GM19025 (cell line): ENCODE measurements around the gene FZD10.

ENCODE experiments used
- ATAC-seq: cut with Tn5 transposase; IDR thresholded peaks from one replicate; pipeline ENCODE4 v1.9.1; 2021; ENCODE audit warnings: mild to moderate bottlenecking, low read depth, moderate library complexity; ENCODE audit not compliant: unreplicated experiment

The FZD10 gene

DNA sequence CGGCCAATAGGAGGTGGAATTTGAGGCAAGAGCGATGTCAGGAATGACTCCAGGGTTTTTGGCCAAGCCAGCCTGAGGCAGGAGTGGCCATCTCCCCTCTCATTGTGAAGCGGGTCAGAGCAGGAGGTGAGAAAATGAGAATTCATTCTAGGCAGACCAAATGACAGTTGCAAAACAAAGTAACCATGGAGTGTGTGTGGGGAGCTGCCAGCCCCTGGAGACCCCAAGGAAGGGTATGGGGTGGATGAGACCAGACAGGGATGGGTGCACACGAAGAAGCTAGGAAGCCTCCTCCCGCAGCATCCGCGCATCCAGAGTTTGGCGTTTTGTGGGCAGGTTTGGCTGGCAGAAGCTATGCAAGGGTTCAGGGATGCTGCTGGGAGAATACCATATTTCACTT, 38.8 kb downstream of the FZD10 start:
- ATAC-seq: no peak

DNA sequence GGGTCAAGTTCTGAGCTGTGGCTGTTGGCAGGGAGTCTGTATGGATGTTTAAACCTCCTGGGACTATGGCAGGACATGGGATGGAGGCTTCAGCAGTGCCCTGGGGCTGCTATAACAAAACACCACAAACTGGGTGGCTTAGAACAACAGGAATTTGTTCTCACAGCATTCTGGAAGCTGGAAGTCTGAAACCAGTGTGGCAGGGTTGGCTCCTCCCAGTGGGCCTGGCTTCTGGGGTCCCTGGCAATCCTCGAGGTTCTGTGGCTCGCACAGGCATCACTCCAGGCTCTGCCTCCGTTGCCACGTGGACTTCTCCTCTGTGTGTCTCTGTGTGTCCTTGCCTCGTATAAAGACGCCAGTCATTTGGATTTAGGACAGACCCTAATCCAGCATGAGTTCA, 39.9 kb downstream of the FZD10 start:
- no peak for ATAC-seq

DNA sequence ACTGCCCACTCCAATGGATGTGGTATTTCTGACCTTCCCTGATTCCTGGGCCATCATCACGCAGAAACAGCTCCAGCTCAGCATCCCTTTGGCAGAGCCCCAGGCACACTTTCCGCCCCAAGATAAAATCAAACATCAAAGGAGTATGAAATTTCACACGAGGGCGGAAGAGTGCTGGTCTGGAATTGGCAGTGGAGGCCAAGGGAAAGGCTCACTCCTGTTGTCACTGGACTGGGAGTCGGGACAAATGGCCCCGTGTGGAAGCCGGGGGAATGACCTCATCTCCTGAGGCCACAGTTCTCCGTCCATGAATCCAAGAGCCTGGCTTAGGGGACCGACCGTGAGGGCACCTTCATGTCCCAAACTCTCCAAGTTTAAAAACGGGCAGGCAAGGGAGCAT, 40.9 kb downstream of the FZD10 start:
- ATAC-seq: no peak

DNA sequence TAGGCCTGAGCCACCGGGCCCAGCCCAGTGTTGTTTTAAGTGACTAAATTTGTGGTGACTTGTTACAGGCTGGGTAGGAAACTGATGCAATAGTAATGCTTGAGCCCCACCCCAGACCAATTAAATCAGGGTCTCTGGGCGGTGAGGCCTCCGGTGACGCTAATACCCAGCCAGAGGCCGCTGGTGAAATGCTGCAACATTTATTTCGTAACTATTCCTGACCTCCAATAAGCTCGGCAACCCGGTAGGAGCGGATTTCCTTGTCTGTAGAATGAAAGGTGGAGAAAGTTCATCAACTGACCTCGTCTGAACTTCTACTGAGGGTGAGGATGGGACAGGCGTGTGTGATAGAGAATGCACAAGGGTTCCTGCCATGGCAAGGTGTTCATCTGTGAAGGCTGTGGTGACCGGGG, 42.3 kb downstream of the FZD10 start:
- no peak for ATAC-seq

DNA sequence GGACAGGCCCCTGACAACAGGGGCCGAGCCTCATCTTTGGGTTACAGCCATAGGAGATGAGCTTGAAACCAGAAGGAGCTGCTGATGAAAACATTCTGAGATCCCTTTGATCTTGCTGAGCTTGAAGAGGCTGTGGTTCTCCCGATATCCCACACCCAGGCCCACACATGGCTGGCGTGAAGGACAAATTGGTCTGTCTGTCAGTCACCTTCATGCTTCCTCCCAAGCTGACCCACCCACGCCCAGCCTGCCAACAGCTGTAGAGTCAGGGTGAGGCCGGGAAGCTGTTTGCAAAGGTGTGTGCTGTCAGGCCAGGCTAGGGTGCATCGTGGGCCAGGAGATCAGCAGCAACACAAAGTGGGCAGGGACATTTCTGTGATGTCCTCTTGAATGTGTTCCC, 43.2 kb downstream of the FZD10 start:
- no peak for ATAC-seq

DNA sequence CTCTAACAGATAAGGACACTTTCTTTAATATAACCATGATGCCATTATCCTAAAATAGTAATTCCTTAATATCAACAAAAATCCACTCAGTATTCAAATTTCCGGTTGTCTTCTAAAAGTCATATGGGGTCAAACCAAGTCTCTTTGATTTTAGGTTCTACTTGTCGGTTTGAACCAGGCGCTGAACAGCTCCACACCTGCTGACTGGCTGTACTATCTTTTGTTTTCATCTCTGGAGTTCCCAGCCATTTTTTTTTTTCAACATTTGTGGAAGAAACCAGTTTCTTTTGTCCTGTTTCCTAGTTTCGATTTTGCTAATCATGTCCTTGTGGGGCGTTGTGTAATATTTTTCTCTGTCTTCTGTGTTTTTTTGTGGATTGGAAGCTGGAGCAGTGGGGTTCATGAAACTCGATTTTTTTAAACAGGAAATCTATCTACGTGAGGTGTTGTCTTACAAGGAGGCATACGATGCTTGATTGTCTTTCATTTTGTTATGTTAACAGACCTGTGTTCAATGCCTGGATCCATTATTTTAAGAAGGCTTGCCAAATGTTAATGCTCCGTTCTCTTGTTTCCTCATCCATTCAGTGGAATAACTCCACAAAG, 50.2 kb downstream of the FZD10 start:
- no peak for ATAC-seq

DNA sequence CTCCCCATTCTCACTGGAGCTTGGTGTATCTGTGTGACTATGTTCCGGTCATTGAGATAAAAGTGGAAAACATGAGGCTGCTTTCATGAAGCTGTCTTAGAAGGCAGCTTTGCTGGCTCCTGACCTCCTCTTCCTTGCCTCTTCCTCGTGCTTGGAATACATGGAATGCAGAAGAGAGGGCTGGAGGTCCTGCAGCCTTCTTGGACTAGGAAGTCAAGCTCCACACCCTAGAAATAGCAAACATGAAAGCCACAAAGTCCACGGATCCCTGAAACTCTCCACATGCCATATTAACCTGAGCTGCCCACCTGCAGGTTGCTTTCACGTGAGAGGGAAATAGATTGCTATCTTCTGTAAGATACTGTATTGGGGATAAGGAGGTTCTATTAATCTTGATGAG, 51.0 kb downstream of the FZD10 start:
- no peak for ATAC-seq

DNA sequence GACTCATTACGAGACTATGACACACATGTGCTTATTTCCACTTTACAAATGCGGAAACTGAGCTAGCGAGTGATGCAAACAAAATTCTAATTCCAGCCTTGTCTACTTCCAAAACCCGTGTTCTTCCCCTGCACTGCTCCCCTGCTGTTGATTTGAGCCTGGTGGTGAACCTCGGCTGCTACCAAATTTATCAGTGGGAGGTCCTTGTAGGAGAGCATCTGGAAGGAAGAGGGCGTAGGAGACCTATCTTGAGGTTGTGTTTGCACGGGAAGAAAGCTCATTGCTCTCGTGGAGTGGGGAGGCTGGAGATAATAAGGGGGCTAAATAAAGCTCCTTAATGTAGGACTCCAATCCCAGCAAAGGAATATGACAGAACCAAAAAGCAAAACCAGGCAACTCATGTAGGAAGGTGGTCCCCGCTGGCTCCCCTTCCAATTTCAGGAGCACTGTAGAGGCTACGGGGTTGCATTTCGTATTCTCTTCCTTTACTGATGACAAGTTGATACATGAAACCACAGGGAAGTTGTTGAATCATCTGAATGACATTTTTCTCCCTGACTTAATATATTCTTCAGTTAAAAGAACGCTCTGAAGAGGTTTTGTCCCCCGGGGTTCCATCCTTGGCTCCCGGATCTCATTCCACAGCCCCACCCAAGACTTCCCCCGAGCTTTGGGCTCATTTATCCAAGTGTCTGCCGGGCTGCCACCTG, 52.6 kb downstream of the FZD10 start:
- no peak for ATAC-seq
